ENCODE results near the gene USP16.

USP16 gene

DNA sequence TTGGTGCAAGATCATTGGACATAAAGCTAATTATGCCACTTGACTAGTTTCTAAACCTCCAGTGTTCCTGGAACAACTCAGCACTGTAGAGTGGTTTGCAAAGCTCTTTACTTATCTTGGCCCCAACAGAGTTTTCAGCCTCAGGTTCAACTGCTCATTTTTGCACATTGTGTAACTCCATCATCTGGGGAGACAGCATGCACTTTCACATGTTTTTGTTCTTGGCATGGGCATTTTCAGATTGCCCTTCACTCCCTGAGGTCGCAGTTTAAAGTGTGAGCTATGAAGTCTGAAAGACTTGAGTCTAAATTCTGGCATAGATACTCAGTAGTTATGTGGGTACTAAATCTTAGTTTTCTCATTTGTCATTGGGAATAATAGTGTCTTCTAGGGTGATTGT, 5.1 kb downstream of the USP16 start:
- no peaks in the 10 kb centered on the region for H3K27me3 ChIP-seq (replicated peaks in 2 of 5; ENCODE audit: control insufficient read depth in 4 of 5, insufficient read depth in 5 of 5, low read length in 4 of 5)
- H3K4me1 ChIP-seq (ENCODE audit: control extremely low read depth in 1 of 4, control insufficient read depth in 4 of 4, insufficient read depth in 4 of 4, low read length in 3 of 4), result peaks cover 6 to 10% (median 8%) of the 10 kb centered on the region in 4 experiments
- ChIA-PET POLR2A (no interaction called here), CTCF (interaction anchor here (0.7 to 2.3 kb wide), 4 partner anchors 12 to 90 kb away, joined by 3 to 7 read pairs (median 4); no protein-coding TSS in a partner anchor)
- 100% methylated on average over 1 of the region's 1 CpG for WGBS (ENCODE audit: insufficient coverage)
- peaks cover 16 to 46% (median 28%) of the 10 kb centered on the region in 4 experiments for H3K36me3 ChIP-seq (ENCODE audit: control insufficient read depth in 4 of 4, insufficient read depth in 4 of 4, low read length in 3 of 4)
- DNase-seq, result no peak
- no peak overlapping the region for H3K4me3 ChIP-seq (ENCODE audit: control insufficient read depth in 1 of 7, extremely low read depth in 1 of 7, insufficient read depth in 4 of 7, low read depth in 2 of 7, low read length in 6 of 7)
- H3K9me3 ChIP-seq (ENCODE audit: control extremely low read depth in 1 of 5, control insufficient read depth in 4 of 5, insufficient read depth in 2 of 5, low read depth in 1 of 5, low read length in 4 of 5), result no peaks in the 10 kb centered on the region
- H3K27ac ChIP-seq (ENCODE audit: insufficient read depth in 1 of 2, low read depth in 1 of 2, low read length in 2 of 2, poor library complexity in 1 of 2, severe bottlenecking in 2 of 2), result no peak overlapping the region

DNA sequence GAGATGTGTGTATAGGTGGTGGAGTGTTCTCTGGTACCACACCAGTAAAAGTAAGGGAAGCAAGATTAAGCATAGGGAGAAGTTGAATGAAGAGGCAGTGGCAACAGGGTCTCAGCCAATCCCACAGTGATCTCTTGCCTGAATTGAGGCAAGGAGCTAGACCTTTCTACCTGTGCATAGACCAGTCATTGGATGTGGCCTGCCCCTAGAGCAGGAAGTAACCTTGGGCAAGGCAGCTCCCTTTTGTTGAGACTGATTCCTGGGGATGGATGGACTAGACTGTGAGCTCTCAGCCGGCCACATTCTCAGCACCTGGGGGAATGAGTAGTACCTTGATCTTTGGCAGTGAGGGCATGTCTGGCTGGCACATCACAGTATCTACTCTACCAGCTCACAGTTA, 6.4 kb downstream of the USP16 start:
- Histone ChIP-seq H3K4me3 (ENCODE audit: control insufficient read depth in 1 of 7, extremely low read depth in 1 of 7, insufficient read depth in 4 of 7, low read depth in 2 of 7, low read length in 6 of 7) (no peak overlapping the region), H3K4me1 (ENCODE audit: control extremely low read depth in 1 of 4, control insufficient read depth in 4 of 4, insufficient read depth in 4 of 4, low read length in 3 of 4) (peaks cover 0 to 2% (median under 1%) of the 10 kb centered on the region in 4 experiments), H3K27ac (ENCODE audit: insufficient read depth in 1 of 2, low read depth in 1 of 2, low read length in 2 of 2, poor library complexity in 1 of 2, severe bottlenecking in 2 of 2) (no peak overlapping the region), H3K9me3 (ENCODE audit: control extremely low read depth in 1 of 5, control insufficient read depth in 4 of 5, insufficient read depth in 2 of 5, low read depth in 1 of 5, low read length in 4 of 5) (no peaks in the 10 kb centered on the region), H3K36me3 (ENCODE audit: control insufficient read depth in 4 of 4, insufficient read depth in 4 of 4, low read length in 3 of 4) (peaks cover 16 to 52% (median 32%) of the 10 kb centered on the region in 4 experiments), H3K27me3 (replicated peaks in 2 of 5; ENCODE audit: control insufficient read depth in 4 of 5, insufficient read depth in 5 of 5, low read length in 4 of 5) (no peaks in the 10 kb centered on the region)
- CTCF ChIA-PET, result interaction anchor here (0.8 to 0.9 kb wide), 2 partner anchors 8 to 29 kb away, joined by 3 read pairs; no protein-coding TSS in a partner anchor
- POLR2A ChIA-PET, result no interaction called here
- WGBS (ENCODE audit: insufficient coverage), result no CpG with 5 or more reads among the region's 1 CpG
- no peak for DNase-seq

DNA sequence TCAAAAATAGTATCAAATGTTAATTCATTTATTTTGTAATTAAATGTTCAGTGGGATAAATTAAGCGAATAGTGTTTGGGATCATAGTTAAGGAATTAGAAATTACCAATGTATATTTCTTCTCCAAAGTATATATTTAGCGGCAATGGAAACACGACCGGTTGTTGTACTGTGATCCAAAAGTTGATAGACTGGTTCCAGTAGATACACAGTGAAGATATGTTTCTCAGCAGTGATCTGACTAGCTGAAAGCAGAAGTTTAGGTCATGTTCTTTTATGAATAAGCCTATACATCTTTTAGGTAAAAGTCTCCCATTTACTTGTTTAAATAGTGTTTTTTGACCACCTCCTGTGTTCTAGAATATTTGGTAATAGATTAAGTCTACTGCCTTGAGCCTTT, 8.8 kb downstream of the USP16 start:
- no CpG with 5 or more reads among the region's 4 CpGs for WGBS (ENCODE audit: insufficient coverage)
- CTCF ChIA-PET, result no interaction called here

DNA sequence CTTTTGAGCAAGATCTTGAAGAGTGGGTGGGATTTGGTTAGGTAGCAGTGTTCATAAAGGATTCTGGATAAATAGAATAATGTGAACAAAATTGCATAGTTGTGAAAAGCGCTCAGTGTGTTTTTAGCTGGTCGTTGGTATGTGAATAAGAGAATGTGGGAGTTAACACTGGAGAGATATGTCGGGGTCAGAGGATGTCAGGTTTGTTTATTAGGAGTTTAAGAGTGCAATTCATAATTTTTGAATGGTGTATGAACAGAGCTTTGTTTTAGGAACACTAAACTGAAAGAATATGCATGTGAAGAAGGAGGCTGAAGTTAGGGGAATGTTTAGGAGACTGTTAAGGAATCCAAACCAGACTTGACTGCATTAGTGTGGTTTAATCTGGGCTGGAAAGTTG, 9.4 kb downstream of the USP16 start:
- WGBS (ENCODE audit: insufficient coverage), result 97% methylated on average over 3 of the region's 3 CpGs
- CTCF ChIA-PET, result no interaction called here

More for the DNA sequence above, 8.8 kb downstream of the USP16 start:
- peaks cover 25 to 73% (median 51%) of the 10 kb centered on the region in 4 experiments for H3K36me3 ChIP-seq (ENCODE audit: control insufficient read depth in 4 of 4, insufficient read depth in 4 of 4, low read length in 3 of 4)
- H3K27ac ChIP-seq (ENCODE audit: insufficient read depth in 1 of 2, low read depth in 1 of 2, low read length in 2 of 2, poor library complexity in 1 of 2, severe bottlenecking in 2 of 2), result peak overlapping the region in 1 of 2 experiments; percentile 9
- H3K27me3 ChIP-seq (replicated peaks in 2 of 5; ENCODE audit: control insufficient read depth in 4 of 5, insufficient read depth in 5 of 5, low read length in 4 of 5), result no peaks in the 10 kb centered on the region
- POLR2A ChIA-PET, result interaction anchor here (0.5 kb wide), 1 partner anchor 14 kb away, joined by 3 read pairs; the partner anchor contains the start of gene RWDD2B
- no peaks in the 10 kb centered on the region for H3K9me3 ChIP-seq (ENCODE audit: control extremely low read depth in 1 of 5, control insufficient read depth in 4 of 5, insufficient read depth in 2 of 5, low read depth in 1 of 5, low read length in 4 of 5)
- no peaks in the 10 kb centered on the region for H3K4me1 ChIP-seq (ENCODE audit: control extremely low read depth in 1 of 4, control insufficient read depth in 4 of 4, insufficient read depth in 4 of 4, low read length in 3 of 4)
- no peak for DNase-seq
- no peak overlapping the region for H3K4me3 ChIP-seq (ENCODE audit: control insufficient read depth in 1 of 7, extremely low read depth in 1 of 7, insufficient read depth in 4 of 7, low read depth in 2 of 7, low read length in 6 of 7)

DNA sequence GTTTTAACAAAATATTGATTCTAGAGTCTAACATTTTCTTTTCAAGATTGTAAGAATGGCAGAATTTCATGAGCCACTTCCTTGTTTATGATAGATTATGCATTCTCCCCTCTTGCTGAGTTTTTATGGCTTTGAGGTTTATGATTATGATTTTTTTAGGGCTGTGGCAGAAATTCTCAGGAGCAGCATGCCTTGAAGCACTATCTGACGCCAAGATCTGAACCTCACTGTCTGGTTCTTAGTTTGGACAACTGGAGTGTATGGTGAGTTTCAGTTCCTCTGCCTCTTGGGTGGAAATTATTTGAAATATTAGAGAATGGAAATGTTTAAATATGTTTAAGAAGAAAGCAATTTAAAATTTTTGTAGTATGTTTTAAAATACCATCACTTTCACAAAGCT, 10.2 kb downstream of the USP16 start:
- peaks cover 27 to 73% (median 54%) of the 10 kb centered on the region in 4 experiments for H3K36me3 ChIP-seq (ENCODE audit: control insufficient read depth in 4 of 4, insufficient read depth in 4 of 4, low read length in 3 of 4)
- H3K27me3 ChIP-seq (replicated peaks in 2 of 5; ENCODE audit: control insufficient read depth in 4 of 5, insufficient read depth in 5 of 5, low read length in 4 of 5), result no peaks in the 10 kb centered on the region
- no peak overlapping the region for H3K27ac ChIP-seq (ENCODE audit: insufficient read depth in 1 of 2, low read depth in 1 of 2, low read length in 2 of 2, poor library complexity in 1 of 2, severe bottlenecking in 2 of 2)
- H3K4me1 ChIP-seq (ENCODE audit: control extremely low read depth in 1 of 4, control insufficient read depth in 4 of 4, insufficient read depth in 4 of 4, low read length in 3 of 4), result no peaks in the 10 kb centered on the region
- CTCF ChIA-PET, result no interaction called here
- no CpG with 5 or more reads among the region's 1 CpG for WGBS (ENCODE audit: insufficient coverage)
- H3K9me3 ChIP-seq (ENCODE audit: control extremely low read depth in 1 of 5, control insufficient read depth in 4 of 5, insufficient read depth in 2 of 5, low read depth in 1 of 5, low read length in 4 of 5), result no peaks in the 10 kb centered on the region
- POLR2A ChIA-PET, result interaction anchor here (0.6 kb wide), 1 partner anchor 58 kb away, joined by 5 read pairs; no protein-coding TSS in a partner anchor
- no peak overlapping the region for H3K4me3 ChIP-seq (ENCODE audit: control insufficient read depth in 1 of 7, extremely low read depth in 1 of 7, insufficient read depth in 4 of 7, low read depth in 2 of 7, low read length in 6 of 7)
- DNase-seq, result no peak

More for the DNA sequence above, 9.4 kb downstream of the USP16 start:
- Histone ChIP-seq H3K9me3 (ENCODE audit: control extremely low read depth in 1 of 5, control insufficient read depth in 4 of 5, insufficient read depth in 2 of 5, low read depth in 1 of 5, low read length in 4 of 5) (no peaks in the 10 kb centered on the region), H3K27me3 (replicated peaks in 2 of 5; ENCODE audit: control insufficient read depth in 4 of 5, insufficient read depth in 5 of 5, low read length in 4 of 5) (no peaks in the 10 kb centered on the region), H3K36me3 (ENCODE audit: control insufficient read depth in 4 of 4, insufficient read depth in 4 of 4, low read length in 3 of 4) (peaks cover 25 to 71% (median 51%) of the 10 kb centered on the region in 4 experiments), H3K4me3 (ENCODE audit: control insufficient read depth in 1 of 7, extremely low read depth in 1 of 7, insufficient read depth in 4 of 7, low read depth in 2 of 7, low read length in 6 of 7) (no peak overlapping the region), H3K27ac (ENCODE audit: insufficient read depth in 1 of 2, low read depth in 1 of 2, low read length in 2 of 2, poor library complexity in 1 of 2, severe bottlenecking in 2 of 2) (no peak overlapping the region), H3K4me1 (ENCODE audit: control extremely low read depth in 1 of 4, control insufficient read depth in 4 of 4, insufficient read depth in 4 of 4, low read length in 3 of 4) (no peaks in the 10 kb centered on the region)
- POLR2A ChIA-PET, result interaction anchor here (0.5 to 0.6 kb wide), 2 partner anchors 15 to 64 kb away, joined by 3 read pairs; partner anchors contain the start of gene RWDD2B
- DNase-seq, result no peak

DNA sequence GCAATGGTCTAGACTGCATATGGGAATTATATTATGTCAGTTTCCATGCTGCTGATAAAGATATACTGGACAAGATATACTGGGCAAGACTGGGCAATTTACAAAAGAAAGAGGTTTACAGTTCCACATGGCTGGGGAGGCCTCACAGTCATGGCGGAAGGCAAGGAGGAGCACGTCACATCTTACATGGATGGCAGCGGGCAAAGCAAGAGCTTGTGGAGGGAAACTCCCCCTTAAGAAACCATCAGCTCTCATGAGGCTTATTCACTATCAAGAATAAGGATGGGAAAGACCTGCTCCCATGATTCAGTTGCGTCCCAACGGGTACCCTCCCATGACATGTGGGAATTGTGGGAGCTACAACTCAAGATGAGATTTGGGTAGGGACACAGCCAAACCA, 27.8 kb downstream of the USP16 start:
- no peaks in the 10 kb centered on the region for H3K9me3 ChIP-seq (ENCODE audit: control extremely low read depth in 1 of 5, control insufficient read depth in 4 of 5, insufficient read depth in 2 of 5, low read depth in 1 of 5, low read length in 4 of 5)
- peak in 1 of 3 donors; percentile 20 for DNase-seq
- no peaks in the 10 kb centered on the region for H3K4me1 ChIP-seq (ENCODE audit: control extremely low read depth in 1 of 4, control insufficient read depth in 4 of 4, insufficient read depth in 4 of 4, low read length in 3 of 4)
- 100% methylated on average over 3 of the region's 5 CpGs for WGBS (ENCODE audit: insufficient coverage)
- H3K27ac ChIP-seq (ENCODE audit: insufficient read depth in 1 of 2, low read depth in 1 of 2, low read length in 2 of 2, poor library complexity in 1 of 2, severe bottlenecking in 2 of 2), result no peak overlapping the region
- ChIA-PET POLR2A (no interaction called here), CTCF (no interaction called here)
- H3K4me3 ChIP-seq (ENCODE audit: control insufficient read depth in 1 of 7, extremely low read depth in 1 of 7, insufficient read depth in 4 of 7, low read depth in 2 of 7, low read length in 6 of 7), result no peak overlapping the region
- H3K27me3 ChIP-seq (replicated peaks in 2 of 5; ENCODE audit: control insufficient read depth in 4 of 5, insufficient read depth in 5 of 5, low read length in 4 of 5), result no peaks in the 10 kb centered on the region
- peaks cover 32 to 84% (median 62%) of the 10 kb centered on the region in 4 experiments for H3K36me3 ChIP-seq (ENCODE audit: control insufficient read depth in 4 of 4, insufficient read depth in 4 of 4, low read length in 3 of 4)

DNA sequence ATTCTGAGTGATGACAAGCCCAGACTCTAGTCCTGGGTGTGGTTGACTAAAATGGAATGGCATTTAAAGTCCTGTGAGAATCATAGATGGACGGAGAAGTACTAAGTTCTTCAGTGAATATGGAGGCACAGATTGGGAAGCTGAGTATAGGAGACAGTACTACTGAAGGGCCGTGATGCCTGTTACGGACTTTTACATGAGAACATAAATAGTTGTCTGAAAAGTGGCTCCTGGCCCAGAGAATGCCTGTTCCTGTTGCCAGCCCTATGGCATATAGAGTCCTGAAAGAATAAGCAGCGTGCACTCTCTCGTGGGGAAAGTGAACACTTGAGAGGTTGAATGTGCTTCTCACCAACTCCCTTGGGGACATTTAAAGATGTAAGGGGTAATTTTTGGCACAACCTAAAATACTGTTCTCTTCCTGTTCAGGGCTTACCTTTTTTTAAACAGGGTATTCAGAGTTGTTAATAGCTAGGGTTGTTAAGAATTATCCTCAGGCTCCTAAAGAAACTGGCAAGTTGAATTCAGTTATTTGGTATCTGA, 28.6 kb downstream of the USP16 start:
- CTCF ChIA-PET, result no interaction called here
- no peaks in the 10 kb centered on the region for H3K4me1 ChIP-seq (ENCODE audit: control extremely low read depth in 1 of 4, control insufficient read depth in 4 of 4, insufficient read depth in 4 of 4, low read length in 3 of 4)
- 91% methylated on average over 5 of the region's 5 CpGs for WGBS (ENCODE audit: insufficient coverage)

More for the DNA sequence above, 28.6 kb downstream of the USP16 start:
- DNase-seq, result no peak
- Histone ChIP-seq H3K4me3 (ENCODE audit: control insufficient read depth in 1 of 7, extremely low read depth in 1 of 7, insufficient read depth in 4 of 7, low read depth in 2 of 7, low read length in 6 of 7) (no peak overlapping the region), H3K27ac (ENCODE audit: insufficient read depth in 1 of 2, low read depth in 1 of 2, low read length in 2 of 2, poor library complexity in 1 of 2, severe bottlenecking in 2 of 2) (no peak overlapping the region), H3K9me3 (ENCODE audit: control extremely low read depth in 1 of 5, control insufficient read depth in 4 of 5, insufficient read depth in 2 of 5, low read depth in 1 of 5, low read length in 4 of 5) (no peaks in the 10 kb centered on the region), H3K27me3 (replicated peaks in 2 of 5; ENCODE audit: control insufficient read depth in 4 of 5, insufficient read depth in 5 of 5, low read length in 4 of 5) (no peaks in the 10 kb centered on the region), H3K36me3 (ENCODE audit: control insufficient read depth in 4 of 4, insufficient read depth in 4 of 4, low read length in 3 of 4) (peaks cover 32 to 84% (median 63%) of the 10 kb centered on the region in 4 experiments)
- POLR2A ChIA-PET, result no interaction called here
